Liver (tissue), 3 donors: ENCODE results near the gene GAPDH.

Experiments
- ATF3 ChIP-seq: IDR thresholded peaks from 2 replicates; pipeline ENCODE4 v1.6.1; 2016; ENCODE audit warnings: antibody characterized with exemption
- EGR1 ChIP-seq, 2 donors: IDR thresholded peaks; 2 replicates each; pipeline ENCODE4 v1.6.1; 2016 to 2018; ENCODE audit warnings: antibody characterized with exemption in 2 of 2, low read depth in 2 of 2
- GABPA ChIP-seq, 2 donors: IDR thresholded peaks in 1 of 2; conservative IDR thresholded peaks in 1 of 2; 2 replicates each; pipeline ENCODE4 v1.6.1; 2016; ENCODE audit warnings: antibody characterized with exemption in 2 of 2, mild to moderate bottlenecking in 1 of 2, moderate library complexity in 1 of 2
- JUND ChIP-seq, 2 donors: IDR thresholded peaks; 2 replicates each; pipeline ENCODE4 v1.6.1; 2016; ENCODE audit warnings: antibody characterized with exemption in 2 of 2
- RAD21 ChIP-seq, 2 donors: IDR thresholded peaks; 2 replicates each; pipeline ENCODE4 v1.6.1; 2016; ENCODE audit warnings: antibody characterized with exemption in 2 of 2, mild to moderate bottlenecking in 2 of 2
- RXRA ChIP-seq, 2 donors: IDR thresholded peaks; 2 replicates each; pipeline ENCODE4 v1.6.1; 2017 to 2018; ENCODE audit warnings: antibody characterized with exemption in 2 of 2, mild to moderate bottlenecking in 1 of 2
- SP1 ChIP-seq: IDR thresholded peaks from 2 replicates; pipeline ENCODE4 v1.6.1; 2018; ENCODE audit warnings: antibody characterized with exemption, mild to moderate bottlenecking
- TAF1 ChIP-seq: conservative IDR thresholded peaks from 2 replicates; pipeline ENCODE4 v1.6.1; 2016; ENCODE audit warnings: antibody characterized with exemption, mild to moderate bottlenecking
- YY1 ChIP-seq: IDR thresholded peaks from 2 replicates; pipeline ENCODE4 v1.6.1; 2016; ENCODE audit warnings: antibody characterized with exemption, mild to moderate bottlenecking
- ZBTB33 ChIP-seq: IDR thresholded peaks from 2 replicates; pipeline ENCODE4 v1.6.1; 2016; ENCODE audit warnings: antibody characterized with exemption
- TF ChIP-seq, protein P1 (sequence below): fragments of 150-350 bp; IDR thresholded peaks from 2 replicates; pipeline ENCODE4 v1.5.1; 2017; ENCODE audit warnings: improper control_type of control experiment, low read depth, low read length; ENCODE audit not compliant: missing input control
- TF ChIP-seq, protein P2 (sequence below): IDR thresholded peaks from 2 replicates; pipeline ENCODE4 v1.6.1; 2016; ENCODE audit warnings: antibody characterized with exemption
- TF ChIP-seq, protein P3 (sequence below): IDR thresholded peaks from 2 replicates; pipeline ENCODE4 v1.6.1; 2016; ENCODE audit warnings: antibody characterized with exemption, mild to moderate bottlenecking
- donor health status: healthy.
- donor health status: healthy.

DNA sequence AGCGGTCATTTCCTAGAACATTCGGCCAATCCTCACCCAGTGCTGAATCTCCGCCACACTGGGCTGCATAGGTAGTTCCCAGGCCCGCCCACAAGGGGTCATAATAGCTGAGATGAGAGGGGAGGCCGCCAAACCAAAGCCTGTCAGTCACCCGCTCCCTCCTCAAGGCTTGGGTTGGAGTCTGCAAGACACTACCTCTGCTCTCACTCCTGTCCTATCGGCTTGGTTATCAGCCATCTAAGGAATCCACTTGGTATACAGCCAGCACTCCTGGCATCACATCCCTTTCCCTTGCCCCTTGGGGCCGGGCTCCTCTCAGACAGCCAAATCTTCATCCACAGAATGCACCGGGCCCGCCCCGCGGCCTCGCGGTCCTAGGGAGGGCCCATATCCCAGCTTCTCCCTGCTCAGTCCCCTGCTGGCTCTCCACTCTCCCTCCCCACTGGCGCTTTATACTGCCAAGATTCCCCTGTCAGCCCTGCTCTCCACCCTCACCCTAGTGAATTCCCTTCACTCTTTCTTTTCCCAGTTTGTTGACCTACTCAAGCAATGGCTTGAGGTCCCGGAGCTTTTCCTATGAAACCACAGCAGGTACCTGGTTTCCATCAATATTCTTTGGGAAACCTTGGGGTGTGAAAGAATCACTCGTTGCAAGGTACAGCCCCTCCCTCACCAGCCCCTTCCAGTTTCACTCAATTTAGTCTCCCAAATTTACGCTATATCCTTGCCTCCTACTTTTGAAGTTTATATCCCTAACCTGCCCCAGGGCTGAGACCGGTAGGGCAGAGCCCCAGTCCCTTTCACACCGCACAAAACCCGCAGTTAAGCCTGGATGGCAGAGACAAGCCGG lies 20.1 kb downstream of the GAPDH start:
- TF ChIP-seq GABPA (IDR thresholded peaks at IDR 0.05 in 1 of 2, conservative IDR thresholded peaks at IDR 0.05 in 1 of 2) (no peak), TAF1 (no peak), RAD21 (IDR thresholded peaks at IDR 0.05) (peak in 1 of 2 donors; percentile 68), SP1 (peak; percentile 20), YY1 (no peak), ZBTB33 (no peak), ATF3 (no peak), RXRA (IDR thresholded peaks at IDR 0.05) (no peak), JUND (IDR thresholded peaks at IDR 0.05) (no peak), EGR1 (IDR thresholded peaks at IDR 0.05; ENCODE audit: low read depth in 2 of 2) (no peak)
- TF ChIP-seq, protein P1, sequence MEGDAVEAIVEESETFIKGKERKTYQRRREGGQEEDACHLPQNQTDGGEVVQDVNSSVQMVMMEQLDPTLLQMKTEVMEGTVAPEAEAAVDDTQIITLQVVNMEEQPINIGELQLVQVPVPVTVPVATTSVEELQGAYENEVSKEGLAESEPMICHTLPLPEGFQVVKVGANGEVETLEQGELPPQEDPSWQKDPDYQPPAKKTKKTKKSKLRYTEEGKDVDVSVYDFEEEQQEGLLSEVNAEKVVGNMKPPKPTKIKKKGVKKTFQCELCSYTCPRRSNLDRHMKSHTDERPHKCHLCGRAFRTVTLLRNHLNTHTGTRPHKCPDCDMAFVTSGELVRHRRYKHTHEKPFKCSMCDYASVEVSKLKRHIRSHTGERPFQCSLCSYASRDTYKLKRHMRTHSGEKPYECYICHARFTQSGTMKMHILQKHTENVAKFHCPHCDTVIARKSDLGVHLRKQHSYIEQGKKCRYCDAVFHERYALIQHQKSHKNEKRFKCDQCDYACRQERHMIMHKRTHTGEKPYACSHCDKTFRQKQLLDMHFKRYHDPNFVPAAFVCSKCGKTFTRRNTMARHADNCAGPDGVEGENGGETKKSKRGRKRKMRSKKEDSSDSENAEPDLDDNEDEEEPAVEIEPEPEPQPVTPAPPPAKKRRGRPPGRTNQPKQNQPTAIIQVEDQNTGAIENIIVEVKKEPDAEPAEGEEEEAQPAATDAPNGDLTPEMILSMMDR: peak; percentile 67
- TF ChIP-seq, protein P2, sequence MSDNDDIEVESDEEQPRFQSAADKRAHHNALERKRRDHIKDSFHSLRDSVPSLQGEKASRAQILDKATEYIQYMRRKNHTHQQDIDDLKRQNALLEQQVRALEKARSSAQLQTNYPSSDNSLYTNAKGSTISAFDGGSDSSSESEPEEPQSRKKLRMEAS: no peak
- TF ChIP-seq, protein P3, sequence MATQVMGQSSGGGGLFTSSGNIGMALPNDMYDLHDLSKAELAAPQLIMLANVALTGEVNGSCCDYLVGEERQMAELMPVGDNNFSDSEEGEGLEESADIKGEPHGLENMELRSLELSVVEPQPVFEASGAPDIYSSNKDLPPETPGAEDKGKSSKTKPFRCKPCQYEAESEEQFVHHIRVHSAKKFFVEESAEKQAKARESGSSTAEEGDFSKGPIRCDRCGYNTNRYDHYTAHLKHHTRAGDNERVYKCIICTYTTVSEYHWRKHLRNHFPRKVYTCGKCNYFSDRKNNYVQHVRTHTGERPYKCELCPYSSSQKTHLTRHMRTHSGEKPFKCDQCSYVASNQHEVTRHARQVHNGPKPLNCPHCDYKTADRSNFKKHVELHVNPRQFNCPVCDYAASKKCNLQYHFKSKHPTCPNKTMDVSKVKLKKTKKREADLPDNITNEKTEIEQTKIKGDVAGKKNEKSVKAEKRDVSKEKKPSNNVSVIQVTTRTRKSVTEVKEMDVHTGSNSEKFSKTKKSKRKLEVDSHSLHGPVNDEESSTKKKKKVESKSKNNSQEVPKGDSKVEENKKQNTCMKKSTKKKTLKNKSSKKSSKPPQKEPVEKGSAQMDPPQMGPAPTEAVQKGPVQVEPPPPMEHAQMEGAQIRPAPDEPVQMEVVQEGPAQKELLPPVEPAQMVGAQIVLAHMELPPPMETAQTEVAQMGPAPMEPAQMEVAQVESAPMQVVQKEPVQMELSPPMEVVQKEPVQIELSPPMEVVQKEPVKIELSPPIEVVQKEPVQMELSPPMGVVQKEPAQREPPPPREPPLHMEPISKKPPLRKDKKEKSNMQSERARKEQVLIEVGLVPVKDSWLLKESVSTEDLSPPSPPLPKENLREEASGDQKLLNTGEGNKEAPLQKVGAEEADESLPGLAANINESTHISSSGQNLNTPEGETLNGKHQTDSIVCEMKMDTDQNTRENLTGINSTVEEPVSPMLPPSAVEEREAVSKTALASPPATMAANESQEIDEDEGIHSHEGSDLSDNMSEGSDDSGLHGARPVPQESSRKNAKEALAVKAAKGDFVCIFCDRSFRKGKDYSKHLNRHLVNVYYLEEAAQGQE: no peak
